DND-41 (cell line): ENCODE results near the gene LRRC55.

Experiments
- ATAC-seq: fragments of 200-7000 bp; cut with Tn5 transposase; 3 replicates; pipeline ENCODE4 v1.9.1; 2021; ENCODE audit warnings: low read depth; ENCODE audit not compliant: insufficient read depth
- DNase-seq: peaks from one replicate; pipeline ENCODE4 v3.0.0-alpha.2; 2020
- H2AFZ ChIP-seq: 2 replicates; pipeline ENCODE4 v1.6.0; 2012; ENCODE audit warnings: low read depth, low read length
- H3K27ac ChIP-seq: 2 replicates; pipeline ENCODE4 v1.5.1; 2012; ENCODE audit warnings: low read length, inconsistent platforms
- H3K27me3 ChIP-seq: fragments of 200-600 bp; sonication (generic); 2 replicates; pipeline ENCODE4 v1.6.0; 2012; ENCODE audit warnings: low read length, mild to moderate bottlenecking, inconsistent platforms; ENCODE audit not compliant: insufficient read depth, poor library complexity
- H3K36me3 ChIP-seq: 2 replicates; pipeline ENCODE4 v1.5.1; 2012; ENCODE audit warnings: low read length, inconsistent platforms; ENCODE audit not compliant: insufficient read depth
- H3K4me1 ChIP-seq: 2 replicates; pipeline ENCODE4 v1.5.1; 2012; ENCODE audit warnings: mild to moderate bottlenecking, low read length; ENCODE audit not compliant: insufficient read depth
- H3K4me2 ChIP-seq: 2 replicates; pipeline ENCODE4 v1.6.0; 2012; ENCODE audit warnings: mild to moderate bottlenecking, moderate library complexity, low read length, inconsistent platforms; ENCODE audit not compliant: insufficient read depth
- H3K4me3 ChIP-seq, 2 experiments: fragments of 200-600 bp in 1 of 2; shearing (Covaris generic) in 1 of 2; 2 replicates each; pipeline ENCODE4 v1.5.1; 2012 to 2016; ENCODE audit warnings: inconsistent platforms in 2 of 2, low read length in 2 of 2, mild to moderate bottlenecking in 2 of 2, low read depth in 1 of 2, moderate library complexity in 1 of 2
- H3K79me2 ChIP-seq: 2 replicates; pipeline ENCODE4 v1.6.0; 2012; ENCODE audit warnings: low read length, inconsistent platforms; ENCODE audit not compliant: insufficient read depth
- H3K9ac ChIP-seq: 2 replicates; pipeline ENCODE4 v1.6.0; 2012; ENCODE audit warnings: low read depth, mild to moderate bottlenecking, inconsistent platforms, low read length, moderate library complexity
- H3K9me3 ChIP-seq: 2 replicates; pipeline ENCODE4 v1.5.1; 2012; ENCODE audit warnings: low read length, moderate library complexity, mild to moderate bottlenecking, inconsistent platforms; ENCODE audit not compliant: insufficient read depth, severe bottlenecking
- H4K20me1 ChIP-seq: 2 replicates; pipeline ENCODE4 v1.6.0; 2012; ENCODE audit warnings: low read length; ENCODE audit not compliant: insufficient read depth
- EZH2 ChIP-seq: IDR thresholded peaks from 3 replicates; pipeline ENCODE4 v1.6.1; 2012; ENCODE audit warnings: borderline replicate concordance, low read depth, mild to moderate bottlenecking, moderate library complexity, low read length, inconsistent platforms; ENCODE audit not compliant: severe bottlenecking
- TF ChIP-seq, protein P1 (sequence below): IDR thresholded peaks from 2 replicates; pipeline ENCODE4 v1.5.1; 2012; ENCODE audit warnings: borderline replicate concordance, low read length, moderate library complexity, mild to moderate bottlenecking; ENCODE audit not compliant: poor library complexity, severe bottlenecking; ENCODE audit errors: extremely low read depth

Gene LRRC55

DNA sequence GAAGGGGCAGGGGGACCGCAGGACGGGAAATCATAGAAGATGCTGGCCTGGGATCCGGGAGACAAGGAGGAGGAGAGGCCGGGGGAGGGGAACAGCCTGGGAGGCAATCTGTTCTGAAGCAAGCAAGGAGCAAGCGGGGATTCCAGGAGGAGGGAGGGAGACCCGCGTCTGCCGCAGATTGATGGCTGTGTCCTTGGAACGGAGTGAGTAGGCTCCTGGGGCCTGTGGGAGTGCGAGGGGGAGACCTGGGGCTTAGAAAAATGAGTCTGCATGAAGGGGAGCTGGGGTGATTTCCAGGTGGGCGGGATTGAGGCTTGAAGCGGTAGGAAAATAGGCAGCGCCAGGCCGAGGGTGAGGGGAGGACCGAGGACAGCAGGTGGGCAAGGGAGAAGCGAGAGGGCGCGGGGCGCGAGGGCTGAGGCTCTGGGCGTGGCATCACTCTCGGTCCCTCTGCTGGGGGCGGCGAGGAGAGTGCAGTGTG, 1.6 kb upstream of the LRRC55 start:
- TF ChIP-seq, protein P1, sequence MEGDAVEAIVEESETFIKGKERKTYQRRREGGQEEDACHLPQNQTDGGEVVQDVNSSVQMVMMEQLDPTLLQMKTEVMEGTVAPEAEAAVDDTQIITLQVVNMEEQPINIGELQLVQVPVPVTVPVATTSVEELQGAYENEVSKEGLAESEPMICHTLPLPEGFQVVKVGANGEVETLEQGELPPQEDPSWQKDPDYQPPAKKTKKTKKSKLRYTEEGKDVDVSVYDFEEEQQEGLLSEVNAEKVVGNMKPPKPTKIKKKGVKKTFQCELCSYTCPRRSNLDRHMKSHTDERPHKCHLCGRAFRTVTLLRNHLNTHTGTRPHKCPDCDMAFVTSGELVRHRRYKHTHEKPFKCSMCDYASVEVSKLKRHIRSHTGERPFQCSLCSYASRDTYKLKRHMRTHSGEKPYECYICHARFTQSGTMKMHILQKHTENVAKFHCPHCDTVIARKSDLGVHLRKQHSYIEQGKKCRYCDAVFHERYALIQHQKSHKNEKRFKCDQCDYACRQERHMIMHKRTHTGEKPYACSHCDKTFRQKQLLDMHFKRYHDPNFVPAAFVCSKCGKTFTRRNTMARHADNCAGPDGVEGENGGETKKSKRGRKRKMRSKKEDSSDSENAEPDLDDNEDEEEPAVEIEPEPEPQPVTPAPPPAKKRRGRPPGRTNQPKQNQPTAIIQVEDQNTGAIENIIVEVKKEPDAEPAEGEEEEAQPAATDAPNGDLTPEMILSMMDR = no peak
- no peak for TF ChIP-seq EZH2
- Histone ChIP-seq H3K9ac (no peak overlapping the region), H3K79me2 (no peaks in the 10 kb centered on the region), H3K4me2 (no peak overlapping the region), H4K20me1 (no peaks in the 10 kb centered on the region), H3K36me3 (no peaks in the 10 kb centered on the region), H3K4me1 (no peaks in the 10 kb centered on the region), H3K27ac (no peak overlapping the region), H2AFZ (no peak overlapping the region), H3K27me3 (no peaks in the 10 kb centered on the region), H3K4me3 (no peak overlapping the region), H3K9me3 (no peaks in the 10 kb centered on the region)
- no peak for ATAC-seq
- no peak for DNase-seq

DNA sequence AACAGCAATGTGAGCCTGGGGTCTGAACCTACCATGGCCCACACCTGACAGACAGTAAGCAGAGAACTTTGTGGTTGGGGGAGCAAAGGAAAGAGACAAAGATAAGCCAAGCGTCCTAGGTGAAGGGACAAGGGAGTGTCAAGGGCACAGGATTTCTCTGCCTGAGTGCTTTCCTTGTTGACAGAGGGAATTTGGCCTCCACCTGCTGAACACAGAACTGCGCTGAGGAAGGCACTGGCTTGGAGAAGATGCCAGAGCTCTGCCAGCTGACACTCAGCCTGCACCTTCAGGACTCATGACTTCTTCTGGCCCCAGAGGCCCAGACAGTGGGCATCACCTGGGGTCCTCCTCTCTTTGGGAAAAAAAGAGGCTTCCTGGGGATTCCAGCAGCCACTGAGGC, 789 bp upstream of the LRRC55 start:
- no peak for DNase-seq
- Histone ChIP-seq H3K9ac (no peak overlapping the region), H3K79me2 (no peaks in the 10 kb centered on the region), H3K4me1 (no peaks in the 10 kb centered on the region), H3K4me3 (no peak overlapping the region), H3K4me2 (no peak overlapping the region), H3K9me3 (no peaks in the 10 kb centered on the region), H2AFZ (no peak overlapping the region), H3K27me3 (no peaks in the 10 kb centered on the region), H3K27ac (no peak overlapping the region), H3K36me3 (no peaks in the 10 kb centered on the region), H4K20me1 (no peaks in the 10 kb centered on the region)
- ATAC-seq = no peak
- TF ChIP-seq, protein P1 = no peak
- no peak for TF ChIP-seq EZH2

DNA sequence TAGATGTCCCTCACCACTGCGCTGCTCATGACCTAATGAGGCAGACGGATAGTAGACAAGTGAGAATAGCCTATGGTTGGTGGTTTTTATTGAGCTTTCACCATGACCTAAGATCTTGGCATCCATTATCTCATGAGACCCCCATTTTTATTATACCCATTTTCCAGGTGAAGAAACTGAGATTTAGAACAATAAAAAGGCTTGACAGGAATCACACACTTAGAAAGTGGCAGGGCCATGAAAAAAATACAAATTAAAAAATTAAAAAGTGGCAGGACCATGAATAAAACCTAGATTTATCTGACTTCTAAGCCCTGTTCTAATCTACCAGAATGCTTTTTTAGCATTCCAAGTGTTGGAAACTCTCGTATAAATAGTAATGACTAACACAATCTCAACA, 1.1 kb downstream of the LRRC55 start:
- Histone ChIP-seq H3K4me1 (no peaks in the 10 kb centered on the region), H3K27ac (no peak overlapping the region), H3K36me3 (no peaks in the 10 kb centered on the region), H3K9me3 (no peaks in the 10 kb centered on the region), H3K9ac (no peak overlapping the region), H4K20me1 (no peaks in the 10 kb centered on the region), H3K4me3 (no peak overlapping the region), H3K4me2 (no peak overlapping the region), H2AFZ (no peak overlapping the region), H3K79me2 (no peaks in the 10 kb centered on the region), H3K27me3 (no peaks in the 10 kb centered on the region)
- ATAC-seq (no peak), DNase-seq (no peak)
- no peak for TF ChIP-seq EZH2
- TF ChIP-seq, protein P1 = no peak

DNA sequence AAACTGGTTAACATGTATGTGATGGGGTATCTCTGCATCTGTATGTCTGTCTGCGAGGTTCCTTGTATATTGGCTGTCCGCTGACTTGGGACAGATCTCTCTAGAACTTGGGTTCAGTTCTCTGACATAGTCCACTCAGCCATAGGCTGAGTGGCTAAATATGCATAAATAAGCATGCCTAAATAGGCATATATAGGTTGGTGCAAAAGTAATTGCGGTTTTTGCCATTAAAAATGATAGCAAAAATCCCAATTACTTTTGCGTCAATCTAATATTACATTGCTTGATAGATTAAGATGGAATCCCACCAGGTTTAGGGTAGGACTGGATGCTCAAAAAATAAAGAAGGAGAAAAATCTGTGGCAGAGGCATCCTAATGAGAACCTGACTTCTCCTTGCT, 8.8 kb downstream of the LRRC55 start:
- no peak for TF ChIP-seq EZH2
- TF ChIP-seq, protein P1 = no peak
- H3K4me2 ChIP-seq = no peak overlapping the region
- no peak for DNase-seq

More for the DNA sequence above, 8.8 kb downstream of the LRRC55 start:
- H3K9me3 ChIP-seq = no peaks in the 10 kb centered on the region
- no peaks in the 10 kb centered on the region for H3K36me3 ChIP-seq
- H4K20me1 ChIP-seq = no peaks in the 10 kb centered on the region
- no peak overlapping the region for H3K9ac ChIP-seq
- no peaks in the 10 kb centered on the region for H3K27me3 ChIP-seq
- no peak overlapping the region for H3K27ac ChIP-seq
- H2AFZ ChIP-seq = no peak overlapping the region
- H3K4me3 ChIP-seq = no peak overlapping the region
- no peaks in the 10 kb centered on the region for H3K4me1 ChIP-seq
- no peaks in the 10 kb centered on the region for H3K79me2 ChIP-seq
- no peak for ATAC-seq
